HepG2 (cell line): Measurements from ENCODE around the gene GRAMD1B. TPM values are rescaled to one million over a fixed set of nuclear protein-coding genes. Genes with fewer than 3 reads are reported as not detected.

Source experiments
- ATAC-seq: fragments of 200-7000 bp; cut with Tn5 transposase; 3 replicates; pipeline ENCODE4 v1.9.1; 2020; ENCODE audit warnings: mild to moderate bottlenecking, moderate library complexity
- BruUV-seq: library from RNA; stranded (reverse); fragments of 400-500 nt; replicated peaks from 2 replicates; lab custom pipeline; 2021; lab: Mats Ljungman, UMichigan
- CTCF ChIA-PET: fragments of 300-600 bp; formaldehyde crosslinking; extraction: SDS; loops from one replicate; lab custom pipeline; 2021; ENCODE audit warnings: low total read pairs, inconsistent platforms, low intra/inter-chr PET ratio; lab: Yijun Ruan, JAX
- POLR2A ChIA-PET: fragments of 350-600 bp; sonication (Branson Sonifier 250); formaldehyde crosslinking; loops from one replicate; lab custom pipeline; 2020; ENCODE audit warnings: antibody characterized with exemption, inconsistent platforms; lab: Yijun Ruan, JAX
- DNase-seq: peaks from one replicate; pipeline ENCODE4 v3.0.0-alpha.2; 2015; ENCODE audit warnings: low spot score
- FAIRE-seq: peaks from 3 replicates; lab custom pipeline; 2011; peaks lifted over from hg19 to GRCh38; lab: Jason Lieb, UNC
- H2AFZ ChIP-seq: one replicate; pipeline ENCODE4 v1.6.1; 2011; ENCODE audit warnings: low read length, inconsistent platforms
- H3K27ac ChIP-seq: fragments of 300-600 bp; 3 replicates; pipeline ENCODE4 v1.8.0; 2011; ENCODE audit warnings: mixed run types, mild to moderate bottlenecking, mixed read lengths, low read length, inconsistent platforms; ENCODE audit not compliant: insufficient read depth; ENCODE audit errors: extremely low read length
- H3K27me3 ChIP-seq, 2 experiments: fragments of 200-600 bp in 1 of 2; 2 replicates in 1 of 2; 3 replicates in 1 of 2; pipeline versions ENCODE4 v1.6.0 to v1.8.0; 2011; ENCODE audit warnings: low read length in 2 of 2, mild to moderate bottlenecking in 2 of 2, moderate library complexity in 2 of 2, inconsistent platforms in 1 of 2; ENCODE audit not compliant: insufficient read depth in 2 of 2, control insufficient read depth in 1 of 2
- H3K36me3 ChIP-seq, 2 experiments: fragments of 200-600 bp in 1 of 2; replicated peaks in 1 of 2; 2 replicates in 1 of 2; 3 replicates in 1 of 2; pipeline versions ENCODE4 v1.5.1 to v1.8.0; 2011; ENCODE audit warnings: low read length in 2 of 2, inconsistent platforms in 1 of 2; ENCODE audit not compliant: insufficient read depth in 2 of 2, control insufficient read depth in 1 of 2
- H3K4me1 ChIP-seq: 2 replicates; pipeline ENCODE4 v1.5.1; 2012; ENCODE audit warnings: low read length, inconsistent platforms; ENCODE audit not compliant: insufficient read depth
- H3K4me2 ChIP-seq: 2 replicates; pipeline ENCODE4 v1.6.0; 2011; ENCODE audit warnings: low read depth, low read length, inconsistent platforms
- H3K4me3 ChIP-seq, 3 experiments: fragments of 200-600 bp in 1 of 3; sonication (generic), shearing (Covaris generic) in 1 of 3; replicated peaks in 1 of 3; 2 replicates each; pipeline ENCODE4 v1.5.1; 2011 to 2016; ENCODE audit warnings: low read length in 3 of 3, inconsistent platforms in 2 of 3, low read depth in 2 of 3, mild to moderate bottlenecking in 2 of 3, control low read depth in 1 of 3, mixed read lengths in 1 of 3; ENCODE audit not compliant: insufficient read depth in 1 of 3
- H3K79me2 ChIP-seq: one replicate; pipeline ENCODE4 v1.6.1; 2011; ENCODE audit warnings: low read length, inconsistent platforms; ENCODE audit not compliant: insufficient read depth
- H3K9ac ChIP-seq: 2 replicates; pipeline ENCODE4 v1.6.0; 2011; ENCODE audit warnings: mild to moderate bottlenecking, low read depth, low read length, inconsistent platforms; ENCODE audit not compliant: insufficient read depth
- H3K9me3 ChIP-seq: 2 replicates; pipeline ENCODE4 v1.5.1; 2012; ENCODE audit warnings: mild to moderate bottlenecking, low read length
- H4K20me1 ChIP-seq: 2 replicates; pipeline ENCODE4 v1.6.0; 2011; ENCODE audit warnings: inconsistent platforms, mild to moderate bottlenecking, low read length, moderate library complexity; ENCODE audit not compliant: insufficient read depth
- HMG20A ChIP-seq: IDR thresholded peaks from 2 replicates; pipeline ENCODE4 v1.6.1; 2016; ENCODE audit warnings: borderline replicate concordance
- KLF9 ChIP-seq: IDR thresholded peaks from 2 replicates; pipeline ENCODE4 v1.6.1; 2016; ENCODE audit warnings: low read depth
- REXO4 ChIP-seq: sonication (generic); formaldehyde crosslinking; IDR thresholded peaks from 2 replicates; pipeline ENCODE4 v1.8.0; 2022; ENCODE audit warnings: missing genetic modification reagents, mild to moderate bottlenecking, borderline replicate concordance
- U2AF2 ChIP-seq: fragments of 200-400 bp; formaldehyde crosslinking; IDR thresholded peaks from 2 replicates; pipeline ENCODE4 v1.6.1; 2017; ENCODE audit warnings: low read depth, mild to moderate bottlenecking, low read length
- ZBTB46 ChIP-seq: sonication (generic); formaldehyde crosslinking; IDR thresholded peaks from 2 replicates; pipeline ENCODE4 v1.4.0; 2020; ENCODE audit warnings: mild to moderate bottlenecking, missing genetic modification reagents, borderline replicate concordance
- ZNF7 ChIP-seq: IDR thresholded peaks from 2 replicates; pipeline ENCODE4 v1.6.1; 2016; ENCODE audit warnings: missing biosample characterization, missing genetic modification reagents
- ZNF773 ChIP-seq: sonication (generic); formaldehyde crosslinking; IDR thresholded peaks from 2 replicates; pipeline ENCODE4 v1.4.0; 2020; ENCODE audit warnings: missing genetic modification reagents, borderline replicate concordance
- ZNF839 ChIP-seq: sonication (generic); formaldehyde crosslinking; IDR thresholded peaks from 2 replicates; pipeline ENCODE4 v1.4.0; 2020; ENCODE audit warnings: missing genetic modification reagents, mild to moderate bottlenecking, borderline replicate concordance
- WGBS: methylation state at CpG from one replicate; pipeline ENCODE4 v1.1.6; 2017; ENCODE audit warnings: low lambda C conversion rate; 5-methylcytosine and 5-hydroxymethylcytosine counted together
- in situ Hi-C: cut with HindIII; loops from 2 replicates; pipeline ENCODE4 v1.10.0; 2017; ENCODE audit warnings: low pct_unique_long_range_greater_than_20kb; ENCODE audit not compliant: extremely low pct_ligation_motif_present
- intact Hi-C: fragments of 100-400 bp; cut with micrococcal nuclease; formaldehyde crosslinking; loops from one replicate; pipeline ENCODE4 v1.10.0; 2022; ENCODE audit not compliant: unreplicated experiment
- polyA plus RNA-seq, 8 experiments: library from polyadenylated mRNA; depleted of rRNA in 3 of 8; stranded (reverse) in 7 of 8; unstranded in 1 of 8; fragments of >200 nt; fragmentation: Illumina TruSeq in 4 of 8; extraction: Trizol in 4 of 8; gene quantifications; 2 replicates each; pipeline versions ENCODE4 v1.2.1 to v1.2.3, GENCODE V29; 2011 to 2016; ENCODE audit warnings: low read depth in 4 of 8, missing spikeins in 1 of 8, mixed read lengths in 1 of 8; ENCODE audit not compliant: insufficient read depth in 1 of 8
- total RNA-seq, 5 experiments: library from RNA; depleted of rRNA; stranded (reverse); fragments of >200 nt; fragmentation: Illumina TruSeq; extraction: Trizol; gene quantifications; 2 replicates each; pipeline ENCODE4 v1.2.3, GENCODE V29; 2016; ENCODE audit warnings: low read depth in 1 of 5

Gene GRAMD1B
- total and polyA plus RNA-seq, 2 of the 13 experiments (the other 11 are each of a cell fraction or from before 2014, with no cell fraction given): 0.12 TPM; not detected in 1

- TF ChIP-seq ZBTB46 (CRISPR knock-in tag) (no peak), ZNF7 (CRISPR knock-in tag) (no peak), HMG20A (CRISPR knock-in tag) (no peak), ZNF839 (no peak), ZNF773 (CRISPR knock-in tag) (no peak)
These were observed 48.1 kb upstream of the GRAMD1B start (continued) for GRCh38 chr11:123381817-123382554.

DNA sequence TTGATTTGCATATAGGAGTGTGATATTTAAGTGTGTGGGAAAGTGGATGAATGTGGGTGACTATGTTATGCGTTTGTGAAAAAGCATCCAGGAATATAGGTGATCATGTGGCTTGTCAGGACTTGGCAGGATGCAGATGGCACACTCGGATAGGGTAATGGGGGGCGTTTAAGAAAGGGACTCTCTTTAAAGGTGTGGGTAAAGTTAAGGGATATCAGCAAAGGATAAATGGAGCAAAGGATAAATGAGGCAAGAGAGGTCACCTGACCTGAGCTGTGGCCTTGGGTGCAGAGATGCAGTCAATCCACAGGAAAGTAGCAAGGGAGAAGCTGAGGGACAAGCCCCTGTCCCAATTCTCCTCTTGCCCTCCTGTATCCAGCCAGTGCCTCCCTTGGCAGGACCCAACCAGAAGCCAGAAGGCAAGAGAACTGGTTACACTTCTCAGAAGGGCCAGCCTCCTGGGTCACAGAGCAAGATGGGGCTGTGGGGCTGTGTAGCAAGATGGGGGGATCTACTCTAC lies 47.5 kb upstream of the GRAMD1B start:
- ChIA-PET POLR2A (no interaction called here), CTCF (no interaction called here)
- intact Hi-C loops (no loop called here), in situ Hi-C loops (no loop called here)
- BruUV-seq: no TSS peak
- H3K27me3 ChIP-seq: peaks cover 3 to 8% of the 10 kb centered on the region in 2 experiments; a peak in 2 of 5 replicates
- H3K27ac ChIP-seq: no peak overlapping the region
- ATAC-seq (no peak), FAIRE-seq (no peak), DNase-seq (no peak)
- H3K4me2 ChIP-seq: no peak overlapping the region
- 0% methylated on average over 3 of the region's 3 CpGs for WGBS
- no peaks in the 10 kb centered on the region for H3K9me3 ChIP-seq
- no peaks in the 10 kb centered on the region for H3K4me1 ChIP-seq
- no peaks in the 10 kb centered on the region for H4K20me1 ChIP-seq
- no peak overlapping the region for H3K9ac ChIP-seq
- H3K79me2 ChIP-seq: no peaks in the 10 kb centered on the region
- TF ChIP-seq KLF9 (no peak), REXO4 (no peak), U2AF2 (no peak)
- no peak overlapping the region for H2AFZ ChIP-seq
- H3K4me3 ChIP-seq: no peak overlapping the region
- H3K36me3 ChIP-seq: no peaks in the 10 kb centered on the region
